22Rv1 (cell line): ENCODE data around the gene DTD1.

Experiments
- CTCF ChIP-seq: fragments of 450-650 bp; IDR thresholded peaks from 2 replicates; pipeline ENCODE4 v1.5.1; 2017; ENCODE audit warnings: mild to moderate bottlenecking
- ZFX ChIP-seq: fragments of 450-650 bp; IDR thresholded peaks from 2 replicates; pipeline ENCODE4 v1.6.1; 2017; ENCODE audit warnings: antibody characterized with exemption, borderline replicate concordance

DNA sequence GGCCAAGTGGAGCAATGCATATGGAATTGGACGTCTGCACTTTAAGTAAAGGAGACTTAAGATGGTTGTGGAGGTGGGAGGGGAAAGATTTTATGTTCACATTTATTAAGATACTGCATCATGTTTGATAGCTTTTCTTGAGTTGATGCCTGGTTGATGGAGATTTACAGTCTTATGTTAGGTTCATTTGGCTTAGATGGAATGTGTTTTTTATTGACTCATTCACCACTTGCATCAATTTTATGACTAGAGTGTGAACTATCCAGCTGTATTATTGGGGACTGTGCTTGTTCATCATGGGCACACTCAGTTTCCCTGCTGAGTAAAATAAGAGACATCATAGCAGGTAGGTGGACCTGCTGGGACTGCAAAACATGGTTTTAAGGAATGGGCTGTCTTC, 134.5 kb downstream of the DTD1 start:
- TF ChIP-seq CTCF: no peak
- TF ChIP-seq ZFX: no peak
